HG02852 (cell line): ENCODE data around the gene SMPX.

Source experiments
- ATAC-seq: cut with Tn5 transposase; IDR thresholded peaks from one replicate; pipeline ENCODE4 v1.9.1; 2021; ENCODE audit warnings: mild to moderate bottlenecking, moderate library complexity; ENCODE audit not compliant: unreplicated experiment

Gene SMPX

GRCh38 chrX:21658746-21659145 lies 99.2 kb downstream of the SMPX start:
- no peak for ATAC-seq

- ATAC-seq: no peak
These were observed 99.7 kb downstream of the SMPX start, which contains the start of gene KLHL34 for GRCh38 chrX:21658152-21658737. Gene KLHL34 (minus strand): TSS chrX:21658330. CDS start chrX:21657788, 542 bp downstream.

- ATAC-seq: no peak
These were observed 100.4 kb downstream of the SMPX start for GRCh38 chrX:21657318-21658151.

GRCh38 chrX:21656587-21657317 lies 101.2 kb downstream of the SMPX start:
- ATAC-seq: no peak
